Immature natural killer cell (primary cell): ENCODE results near the gene BORCS5. TPM values are rescaled to one million over a fixed set of nuclear protein-coding genes. Genes with fewer than 3 reads are reported as not detected.
"Not testable (repeated sequence)": the region's sequence is repeated elsewhere in the genome, so short reads cannot be mapped to it uniquely, and the experiment has no call there.

Experiments
- DNase-seq, 3 donors: peaks; one replicate each; pipeline ENCODE4 v3.0.0; 2022; ENCODE audit warnings: mixed read lengths in 1 of 3
- H3K27ac Mint-ChIP-seq, 6 donors: one replicate each; pipeline ENCODE4 v1.8.0; 2020; ENCODE audit warnings: mixed read lengths in 6 of 6, mild to moderate bottlenecking in 5 of 6, inconsistent platforms in 4 of 6, moderate library complexity in 3 of 6
- H3K27me3 Mint-ChIP-seq, 3 donors: one replicate each; pipeline ENCODE4 v1.8.0; 2020 to 2021; ENCODE audit warnings: low read depth in 3 of 3, mild to moderate bottlenecking in 3 of 3, mixed read lengths in 3 of 3, moderate library complexity in 3 of 3, inconsistent platforms in 1 of 3
- H3K36me3 Mint-ChIP-seq, 3 donors: one replicate each; pipeline ENCODE4 v1.8.0; 2020; ENCODE audit warnings: mixed read lengths in 3 of 3, inconsistent platforms in 2 of 3, mild to moderate bottlenecking in 2 of 3
- H3K4me1 Mint-ChIP-seq, 2 donors: one replicate each; pipeline ENCODE4 v1.8.0; 2020; ENCODE audit warnings: inconsistent platforms in 2 of 2, mild to moderate bottlenecking in 2 of 2, mixed read lengths in 2 of 2, moderate library complexity in 1 of 2
- H3K4me3 Mint-ChIP-seq, 5 donors: one replicate each; pipeline ENCODE4 v1.8.0; 2020; ENCODE audit warnings: mild to moderate bottlenecking in 5 of 5, mixed read lengths in 5 of 5, inconsistent platforms in 3 of 5, moderate library complexity in 3 of 5
- H3K9me3 Mint-ChIP-seq, 6 donors: one replicate each; pipeline ENCODE4 v1.8.0; 2020; ENCODE audit warnings: mild to moderate bottlenecking in 6 of 6, mixed read lengths in 6 of 6, inconsistent platforms in 4 of 6, moderate library complexity in 3 of 6
- polyA plus RNA-seq, 3 donors: library from polyadenylated mRNA; unstranded; fragments of 300-500 nt; fragmentation: Illumina TruSeq; gene quantifications; one replicate each; pipeline ENCODE4 v1.2.3, GENCODE V29; 2021

BORCS5 gene
- polyA plus RNA-seq, 3 donors from 2014 or later, result 16.7 to 34.5 (median 25.6) TPM

DNA sequence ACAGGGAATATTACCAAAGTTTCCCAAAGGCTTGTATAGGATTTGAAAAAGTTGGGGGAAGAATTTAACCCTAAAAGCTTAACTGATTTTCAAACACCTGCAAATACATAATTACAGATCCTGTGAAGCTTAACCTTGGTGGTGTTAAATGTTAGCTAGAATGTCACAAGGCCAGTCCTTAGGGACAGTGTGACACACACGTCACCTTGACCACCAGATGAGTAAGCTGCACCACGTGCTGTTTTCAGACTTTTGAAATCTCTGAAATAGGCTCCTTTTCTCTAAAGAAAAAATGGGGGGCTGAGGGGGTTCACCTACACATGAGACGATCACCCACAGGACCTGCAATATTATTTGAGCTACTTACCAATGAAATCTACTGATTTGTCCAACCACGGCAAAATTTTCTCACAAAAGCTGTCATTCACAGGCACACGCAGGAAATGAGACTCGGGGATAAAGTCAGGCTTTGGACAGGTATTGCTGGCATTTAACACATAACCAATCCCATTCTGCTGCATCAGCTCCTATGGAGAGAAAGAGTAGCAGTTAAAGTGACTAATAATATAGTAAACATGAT, 129.9 kb downstream of the BORCS5 start:
- Mint-ChIP-seq H3K27me3 (peaks cover 0 to 3% (median 2%) of the 10 kb centered on the region in 3 donors), H3K4me3 (no peak overlapping the region), H3K27ac (peak overlapping the region in 2 of 6 donors; percentile 28 to 31), H3K4me1 (peaks cover 7 to 9% of the 10 kb centered on the region in 2 donors), H3K9me3 (no peaks in the 10 kb centered on the region), H3K36me3 (peaks cover 0 to 6% (median 4%) of the 10 kb centered on the region in 3 donors)
- DNase-seq, result no peak

DNA sequence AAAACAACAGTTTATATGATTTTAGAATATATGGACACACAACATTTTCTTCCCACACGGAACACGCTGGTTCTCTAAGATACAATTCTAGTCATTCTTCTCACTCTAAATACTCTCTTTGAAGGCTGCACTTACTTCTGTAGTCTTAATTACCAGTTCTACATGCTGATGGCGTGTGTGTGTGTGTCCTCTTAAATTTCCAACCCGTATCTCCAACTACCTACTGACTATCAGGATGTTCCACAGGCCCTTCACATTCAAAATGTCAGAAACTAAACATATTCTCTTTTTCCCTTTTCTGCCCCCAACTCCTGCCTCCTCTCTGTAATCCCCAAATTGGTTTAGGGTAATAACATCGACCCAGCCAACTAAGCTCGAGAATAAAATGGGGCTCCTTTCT, 130.6 kb downstream of the BORCS5 start:
- H3K36me3 Mint-ChIP-seq, result peaks cover 0 to 4% (median under 1%) of the 10 kb centered on the region in 3 donors
- H3K9me3 Mint-ChIP-seq, result no peaks in the 10 kb centered on the region
- peaks cover under 1 to 1% of the 10 kb centered on the region in 2 donors for H3K4me1 Mint-ChIP-seq
- no peak overlapping the region for H3K4me3 Mint-ChIP-seq
- DNase-seq, result no peak
- H3K27ac Mint-ChIP-seq, result peak overlapping the region in 1 of 6 donors; percentile 47
- H3K27me3 Mint-ChIP-seq, result peaks cover 0 to 2% (median 0%) of the 10 kb centered on the region in 3 donors

DNA sequence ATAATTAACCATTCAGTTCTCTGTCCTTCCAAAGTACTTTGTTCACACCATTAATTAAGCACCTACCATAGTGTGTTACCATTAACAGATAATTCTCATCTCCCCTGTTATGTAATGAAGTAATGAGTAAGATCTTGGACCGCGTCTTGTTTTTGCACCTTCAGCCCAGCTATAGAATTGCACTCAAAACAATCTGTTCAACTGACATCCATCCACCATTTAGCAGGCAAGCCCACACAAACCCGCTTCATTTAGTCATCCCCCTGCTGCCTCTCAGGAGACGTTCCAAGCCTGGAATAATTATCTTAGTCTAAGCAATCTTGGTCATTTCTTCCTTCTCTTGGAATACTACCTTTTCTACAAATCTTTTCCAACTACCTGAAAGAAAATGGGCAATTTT, 131.4 kb downstream of the BORCS5 start:
- no peak for DNase-seq
- Mint-ChIP-seq H3K4me1 (no peaks in the 10 kb centered on the region), H3K27ac (peak overlapping the region in 2 of 6 donors; percentile 3 to 5), H3K9me3 (no peaks in the 10 kb centered on the region), H3K4me3 (no peak overlapping the region), H3K36me3 (peaks cover 0 to 4% (median 0%) of the 10 kb centered on the region in 3 donors), H3K27me3 (peaks cover 0 to 2% (median 0%) of the 10 kb centered on the region in 3 donors)

DNA sequence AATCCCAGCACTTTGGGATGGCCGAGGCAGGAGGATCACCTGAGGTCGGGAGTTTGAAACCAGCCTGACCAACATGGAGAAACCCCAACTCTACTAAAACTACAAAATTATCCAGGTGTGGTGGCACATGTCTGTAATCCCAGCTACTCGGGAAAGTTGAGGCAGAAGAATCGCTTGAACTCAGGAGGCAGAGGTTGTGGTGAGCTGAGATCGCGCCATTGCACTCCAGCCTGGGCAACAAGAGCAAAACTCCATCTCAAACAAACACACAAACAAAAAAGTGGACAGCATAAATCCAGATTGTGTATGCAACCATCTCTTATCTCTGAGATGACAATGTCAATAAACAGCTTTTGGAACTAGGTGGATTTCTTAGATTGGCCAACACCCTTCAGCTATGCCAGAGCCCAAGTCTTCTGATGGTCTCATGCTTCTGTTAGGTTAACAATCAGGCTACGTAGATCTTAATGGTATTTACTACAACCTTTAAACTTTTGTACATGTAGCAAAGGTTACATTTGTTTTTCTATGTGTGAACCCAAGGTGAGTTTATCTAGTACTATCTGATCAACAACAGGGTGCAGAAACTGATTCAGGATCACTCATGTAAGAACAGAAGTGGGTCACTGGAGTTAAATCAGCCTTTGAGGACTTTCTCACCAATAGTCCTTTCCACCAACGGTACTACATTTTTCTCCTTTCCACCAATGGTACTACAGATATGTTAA, 132.1 kb downstream of the BORCS5 start:
- peaks cover 0 to 2% (median 0%) of the 10 kb centered on the region in 3 donors for H3K36me3 Mint-ChIP-seq
- no peak overlapping the region for H3K27ac Mint-ChIP-seq

DNA sequence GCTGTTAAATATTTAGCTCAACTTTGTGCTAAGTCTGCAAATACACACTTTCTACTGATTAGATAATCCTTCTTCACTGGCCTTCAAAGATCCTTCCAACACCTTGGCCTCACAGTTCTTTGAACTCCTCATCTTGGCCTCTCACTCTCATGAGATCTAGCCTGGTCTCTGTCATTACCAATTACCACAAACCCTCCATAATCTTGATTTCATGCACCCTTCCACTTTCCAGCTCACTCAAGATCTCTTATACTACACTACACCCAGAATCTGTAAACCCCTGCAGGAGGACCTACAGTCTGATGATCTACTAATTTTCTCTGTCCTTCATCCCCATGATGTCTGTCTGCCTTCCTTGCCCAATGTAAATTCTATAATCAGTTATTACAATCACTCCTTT, 134.7 kb downstream of the BORCS5 start:
- no peak for DNase-seq
- no peaks in the 10 kb centered on the region for H3K4me1 Mint-ChIP-seq
- peaks cover 0 to 2% (median 0%) of the 10 kb centered on the region in 3 donors for H3K27me3 Mint-ChIP-seq
- H3K27ac Mint-ChIP-seq, result no peak overlapping the region
- no peak overlapping the region for H3K4me3 Mint-ChIP-seq
- H3K36me3 Mint-ChIP-seq, result peaks cover 0 to 5% (median 0%) of the 10 kb centered on the region in 3 donors
- no peaks in the 10 kb centered on the region for H3K9me3 Mint-ChIP-seq

More for the DNA sequence above, 132.1 kb downstream of the BORCS5 start:
- Mint-ChIP-seq H3K27me3 (peaks cover 0 to 2% (median 0%) of the 10 kb centered on the region in 3 donors), H3K4me3 (no peak overlapping the region), H3K4me1 (no peaks in the 10 kb centered on the region), H3K9me3 (no peaks in the 10 kb centered on the region)
- DNase-seq, result no peak

DNA sequence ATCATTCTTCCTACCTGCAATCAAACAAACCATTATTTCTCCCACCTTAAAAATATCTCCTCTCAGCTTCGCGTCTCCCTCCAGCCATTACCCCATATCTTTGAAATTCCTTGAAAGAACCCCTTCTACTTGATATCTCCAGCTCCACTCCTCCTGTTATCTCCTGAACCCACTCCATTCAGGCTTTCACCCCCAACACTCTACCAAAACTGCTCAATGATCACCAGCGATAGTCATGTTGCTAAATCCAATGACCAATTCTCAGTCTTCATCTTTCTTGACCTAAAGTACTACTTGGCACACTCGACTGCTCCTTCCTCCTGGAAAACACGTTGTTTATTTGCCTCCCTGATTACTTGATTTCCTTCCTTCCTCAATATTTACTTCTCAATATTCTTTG, 135.7 kb downstream of the BORCS5 start:
- peaks cover 0 to 5% (median 0%) of the 10 kb centered on the region in 3 donors for H3K36me3 Mint-ChIP-seq
- no peak for DNase-seq
- peaks cover 0 to 2% (median 0%) of the 10 kb centered on the region in 3 donors for H3K27me3 Mint-ChIP-seq
- H3K4me3 Mint-ChIP-seq, result no peak overlapping the region
- no peaks in the 10 kb centered on the region for H3K9me3 Mint-ChIP-seq
- no peaks in the 10 kb centered on the region for H3K4me1 Mint-ChIP-seq
- no peak overlapping the region for H3K27ac Mint-ChIP-seq

DNA sequence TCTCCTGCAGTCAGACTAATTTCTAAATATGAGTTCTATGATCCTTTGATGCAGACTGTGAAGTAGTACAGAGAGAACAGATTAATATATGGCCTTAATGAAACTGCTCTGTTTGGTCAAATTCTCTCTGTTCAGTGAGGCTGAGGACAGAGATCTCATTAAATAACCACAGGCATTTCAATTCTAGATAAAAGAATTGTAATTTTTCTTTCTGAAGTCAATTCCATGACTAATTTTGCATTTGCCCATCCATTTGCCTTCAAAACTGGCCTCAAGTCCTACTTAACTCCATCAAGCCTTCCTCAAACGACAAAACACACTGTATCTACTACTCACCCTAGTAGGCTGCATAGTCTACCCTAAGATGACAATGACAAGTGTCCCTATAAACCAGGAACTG, 138.7 kb downstream of the BORCS5 start:
- no peaks in the 10 kb centered on the region for H3K4me1 Mint-ChIP-seq
- H3K36me3 Mint-ChIP-seq, result peaks cover 0 to 5% (median 4%) of the 10 kb centered on the region in 3 donors
- H3K27me3 Mint-ChIP-seq, result no peaks in the 10 kb centered on the region
- H3K27ac Mint-ChIP-seq, result peak overlapping the region in 1 of 6 donors; percentile 21
- no peak overlapping the region for H3K4me3 Mint-ChIP-seq
- DNase-seq, result no peak
- H3K9me3 Mint-ChIP-seq, result no peaks in the 10 kb centered on the region

DNA sequence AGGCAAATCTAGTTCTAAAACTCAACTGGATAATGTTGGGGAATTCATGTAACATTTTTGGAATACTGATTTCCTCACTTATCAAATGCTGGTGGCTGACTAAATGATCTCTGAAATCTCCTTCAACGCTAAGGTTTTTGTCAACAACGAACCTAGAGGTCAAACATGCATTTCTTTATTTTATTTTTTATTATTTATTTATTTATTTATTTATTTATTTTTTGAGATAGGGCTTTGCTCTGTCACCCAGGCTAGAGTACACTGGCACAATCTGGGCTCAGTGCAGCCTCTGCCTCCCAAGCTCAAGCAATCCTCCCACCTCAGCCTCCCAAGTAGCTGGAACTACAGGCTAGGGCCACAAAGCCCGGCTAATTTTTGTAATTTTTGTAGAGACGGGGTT, 141.3 kb downstream of the BORCS5 start:
- Mint-ChIP-seq H3K36me3 (peaks cover 0 to 5% (median 4%) of the 10 kb centered on the region in 3 donors), H3K27me3 (no peaks in the 10 kb centered on the region), H3K4me1 (peaks cover 0 to under 1% of the 10 kb centered on the region in 2 donors), H3K27ac (no peak overlapping the region), H3K9me3 (no peaks in the 10 kb centered on the region), H3K4me3 (no peak overlapping the region)
- no peak for DNase-seq

DNA sequence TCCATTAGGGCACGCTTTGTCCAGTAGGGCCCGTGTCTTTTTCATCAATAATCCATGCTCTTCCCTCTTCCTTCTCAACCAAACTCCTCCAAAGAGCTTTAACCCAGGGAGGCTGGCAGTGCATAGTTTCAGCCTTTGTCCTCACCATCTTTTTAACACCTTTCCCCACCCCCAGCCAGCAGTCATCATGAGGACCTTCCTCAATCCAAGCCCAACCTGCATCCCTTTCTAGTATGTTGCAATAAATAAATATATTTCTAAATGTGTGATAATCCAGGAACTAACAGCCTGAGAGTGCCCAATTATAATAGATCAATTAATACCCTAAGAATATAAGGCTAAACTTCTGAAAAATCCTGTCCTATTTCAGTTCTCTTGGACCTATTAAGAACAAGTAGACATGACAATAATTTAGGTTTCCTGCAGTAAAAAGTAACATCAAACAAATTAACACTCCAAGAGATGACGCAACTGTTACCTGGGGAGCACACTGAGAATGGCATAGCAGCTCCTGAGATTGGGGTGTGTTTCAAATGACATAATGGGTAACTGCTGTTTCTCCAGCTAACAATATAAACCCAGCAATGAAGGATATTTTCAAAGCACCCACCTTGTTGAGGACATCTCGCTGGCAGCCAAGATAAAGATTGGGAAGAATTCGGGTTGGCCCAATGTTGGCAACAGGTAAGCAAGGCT, 143.2 kb downstream of the BORCS5 start:
- no peak for DNase-seq
- H3K4me3 Mint-ChIP-seq, result no peak overlapping the region
- no peaks in the 10 kb centered on the region for H3K27me3 Mint-ChIP-seq
- H3K27ac Mint-ChIP-seq, result no peak overlapping the region
- H3K36me3 Mint-ChIP-seq, result peaks cover 0 to 5% (median 4%) of the 10 kb centered on the region in 3 donors
- no peaks in the 10 kb centered on the region for H3K9me3 Mint-ChIP-seq
- peaks cover 0 to 6% of the 10 kb centered on the region in 2 donors for H3K4me1 Mint-ChIP-seq

DNA sequence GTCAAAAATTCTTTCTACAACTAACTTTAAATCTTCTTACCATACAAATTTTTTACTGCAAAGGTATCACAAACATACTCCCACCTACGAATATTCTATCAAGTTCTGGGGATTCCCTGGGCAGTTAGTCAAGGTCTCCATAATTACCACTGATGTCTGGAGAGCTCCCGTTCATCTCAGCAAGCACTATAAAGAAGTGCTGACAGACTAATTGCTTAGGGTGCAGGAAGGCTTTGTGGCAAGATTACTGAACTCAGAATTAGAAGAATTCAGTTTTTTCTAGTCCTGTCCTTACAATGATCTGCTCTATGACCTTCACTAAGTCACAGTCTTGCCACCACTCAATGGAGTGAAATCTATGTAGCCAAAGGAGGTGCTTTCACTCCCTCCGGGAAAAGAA, 144.2 kb downstream of the BORCS5 start:
- Mint-ChIP-seq H3K27ac (peak overlapping the region in 1 of 6 donors; percentile 40), H3K4me1 (peaks cover 1 to 16% of the 10 kb centered on the region in 2 donors), H3K4me3 (no peak overlapping the region)

DNA sequence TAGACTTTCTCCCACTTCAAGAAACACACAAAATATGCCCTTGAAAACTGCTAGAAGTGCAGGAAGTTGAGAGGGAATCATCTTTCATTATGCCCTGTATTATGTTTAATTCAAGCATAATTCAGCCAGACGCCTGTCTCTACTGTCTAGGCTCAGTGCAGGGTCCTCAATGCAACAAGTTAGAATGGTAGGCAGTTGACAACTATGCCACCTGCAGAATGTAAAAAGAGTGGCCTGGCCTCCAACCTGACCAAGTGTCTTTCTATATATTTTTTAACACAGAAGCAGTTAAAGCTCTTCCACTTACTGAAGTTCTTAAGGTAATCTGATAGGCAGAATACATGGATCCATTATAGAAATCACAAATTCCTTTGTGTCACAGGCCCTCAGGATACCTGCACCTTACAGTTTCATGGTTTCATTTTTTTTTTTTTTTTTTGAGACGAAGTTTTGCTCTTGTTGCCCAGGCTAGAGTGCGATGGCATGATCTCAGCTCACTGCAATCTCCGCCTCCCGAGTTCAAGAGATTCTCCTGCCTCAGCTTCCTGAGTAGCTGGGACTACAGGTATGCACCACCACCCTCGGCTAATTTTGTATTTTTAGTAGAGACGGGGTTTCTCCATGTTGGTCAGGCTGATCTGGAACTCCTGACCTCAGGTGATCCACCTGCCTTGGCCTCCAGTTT, 145.4 kb downstream of the BORCS5 start:
- not testable (repeated sequence) for DNase-seq, H3K36me3 Mint-ChIP-seq, H3K9me3 Mint-ChIP-seq, H3K27me3 Mint-ChIP-seq, H3K4me3 Mint-ChIP-seq, H3K27ac Mint-ChIP-seq
- peaks cover 1 to 18% of the 10 kb centered on the region in 2 donors for H3K4me1 Mint-ChIP-seq

More for the DNA sequence above, 144.2 kb downstream of the BORCS5 start:
- DNase-seq, result no peak
- H3K27me3 Mint-ChIP-seq, result no peaks in the 10 kb centered on the region
- peaks cover 0 to 4% (median 0%) of the 10 kb centered on the region in 3 donors for H3K36me3 Mint-ChIP-seq
- no peaks in the 10 kb centered on the region for H3K9me3 Mint-ChIP-seq

DNA sequence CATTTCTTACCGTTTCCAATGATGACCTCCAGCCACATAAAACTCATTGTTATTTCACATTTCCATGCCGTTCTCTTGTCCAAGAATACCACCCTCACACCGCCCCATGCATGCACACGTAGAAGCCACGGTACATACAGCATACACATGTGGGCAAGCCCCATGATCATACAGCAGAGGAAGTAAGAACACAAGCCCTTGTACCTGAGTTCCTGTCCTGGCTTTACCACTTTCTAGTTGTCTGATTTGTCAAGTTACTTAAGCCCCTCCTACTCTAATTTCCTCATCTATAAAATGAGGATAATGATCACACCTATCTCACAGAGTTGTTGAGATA, 145.9 kb downstream of the BORCS5 start:
- H3K9me3 Mint-ChIP-seq, result no peaks in the 10 kb centered on the region
- no peaks in the 10 kb centered on the region for H3K27me3 Mint-ChIP-seq
- no peak for DNase-seq
- H3K27ac Mint-ChIP-seq, result peak overlapping the region in 1 of 6 donors; percentile 71
- peaks cover 0 to 4% (median 0%) of the 10 kb centered on the region in 3 donors for H3K36me3 Mint-ChIP-seq
- H3K4me3 Mint-ChIP-seq, result no peak overlapping the region
- peaks cover 1 to 18% of the 10 kb centered on the region in 2 donors for H3K4me1 Mint-ChIP-seq

DNA sequence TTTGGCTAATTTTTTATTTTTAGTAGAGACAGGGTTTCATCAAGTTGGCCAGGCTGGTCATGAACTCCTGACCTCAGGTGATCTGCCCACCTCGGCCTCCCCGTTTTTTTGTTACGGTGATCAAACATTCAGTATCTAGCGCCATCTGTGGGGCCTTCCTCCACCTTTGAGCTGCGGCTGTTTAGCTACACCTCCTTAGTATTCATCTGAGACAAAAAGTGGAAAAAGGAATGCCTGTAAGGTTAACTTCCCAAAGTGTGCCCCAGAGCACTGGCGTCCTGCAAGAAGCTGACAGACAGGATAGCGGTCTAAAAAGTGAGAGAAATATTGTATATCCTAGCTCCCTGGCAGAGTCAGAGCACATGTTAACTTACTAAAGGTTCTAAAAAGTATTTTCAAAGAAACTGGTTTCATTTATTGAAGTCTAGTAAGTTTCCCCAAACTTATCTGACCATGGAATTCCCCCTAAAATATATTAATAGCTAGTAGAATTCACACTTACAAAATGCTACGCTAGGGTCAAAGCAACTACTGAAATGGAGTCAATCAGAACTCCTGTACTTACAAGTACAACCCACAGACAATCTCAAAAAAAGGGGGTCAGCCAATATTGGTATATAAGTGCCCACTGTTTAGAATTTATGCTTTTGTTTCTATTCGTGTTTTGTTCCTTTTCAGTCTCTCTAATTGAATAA, 146.7 kb downstream of the BORCS5 start:
- Mint-ChIP-seq H3K36me3 (peaks cover 0 to 4% (median under 1%) of the 10 kb centered on the region in 3 donors), H3K27me3 (no peaks in the 10 kb centered on the region), H3K27ac (peak overlapping the region in 1 of 6 donors; percentile 31), H3K4me1 (peaks cover 1 to 18% of the 10 kb centered on the region in 2 donors), H3K9me3 (no peaks in the 10 kb centered on the region), H3K4me3 (no peak overlapping the region)
- peak in 2 of 3 donors; percentile 6 to 26 for DNase-seq
